Mammary epithelial cell (primary cell): ENCODE results near the gene ZEB2.

Source experiments
- EZH2 ChIP-seq: IDR thresholded peaks from 2 replicates; pipeline ENCODE4 v1.6.1; 2012; ENCODE audit warnings: low read length, inconsistent platforms, borderline replicate concordance
- TF ChIP-seq, protein P1 (sequence below), 2 donors: IDR thresholded peaks in 1 of 2; conservative IDR thresholded peaks in 1 of 2; 2 replicates each; pipeline ENCODE4 v1.5.1; 2011 to 2012; ENCODE audit warnings: inconsistent platforms in 2 of 2, low read length in 2 of 2, mild to moderate bottlenecking in 2 of 2, control low read depth in 1 of 2, low read depth in 1 of 2; ENCODE audit not compliant: insufficient read depth in 1 of 2; ENCODE audit errors: extremely low read depth in 1 of 2

DNA sequence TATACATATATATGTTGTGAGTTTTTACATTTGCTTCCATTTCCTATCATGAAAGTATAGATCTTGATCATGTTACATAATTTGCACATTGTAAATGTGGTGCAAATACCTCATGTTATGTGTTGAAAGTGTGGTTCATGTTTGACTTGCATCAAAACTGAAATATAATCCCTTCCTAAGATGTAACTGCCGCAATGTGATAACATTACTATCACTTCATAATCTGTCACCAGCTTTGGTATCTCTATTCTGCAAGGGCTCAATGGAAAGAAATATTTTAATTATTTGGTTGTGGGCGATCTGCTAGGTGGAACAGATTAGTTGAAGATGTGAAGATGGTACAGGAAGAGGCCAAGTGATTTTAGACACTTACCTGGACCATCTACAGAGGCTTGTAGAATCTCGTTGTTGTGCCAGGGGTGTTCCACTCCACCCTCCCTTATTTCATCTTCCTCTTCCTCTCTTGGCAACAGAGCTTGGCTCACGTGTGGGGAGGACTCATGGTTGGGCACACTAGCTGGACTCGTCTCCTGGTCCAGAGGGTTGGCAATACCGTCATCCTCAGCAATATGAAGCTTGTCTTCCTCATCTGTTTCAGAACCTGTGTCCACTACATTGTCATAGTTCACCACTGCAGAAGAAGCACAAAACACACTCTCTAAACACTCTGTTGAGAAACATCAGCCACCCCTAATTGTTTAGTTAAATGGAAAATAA is 90.4 kb downstream of the ZEB2 start:
- TF ChIP-seq, protein P1, sequence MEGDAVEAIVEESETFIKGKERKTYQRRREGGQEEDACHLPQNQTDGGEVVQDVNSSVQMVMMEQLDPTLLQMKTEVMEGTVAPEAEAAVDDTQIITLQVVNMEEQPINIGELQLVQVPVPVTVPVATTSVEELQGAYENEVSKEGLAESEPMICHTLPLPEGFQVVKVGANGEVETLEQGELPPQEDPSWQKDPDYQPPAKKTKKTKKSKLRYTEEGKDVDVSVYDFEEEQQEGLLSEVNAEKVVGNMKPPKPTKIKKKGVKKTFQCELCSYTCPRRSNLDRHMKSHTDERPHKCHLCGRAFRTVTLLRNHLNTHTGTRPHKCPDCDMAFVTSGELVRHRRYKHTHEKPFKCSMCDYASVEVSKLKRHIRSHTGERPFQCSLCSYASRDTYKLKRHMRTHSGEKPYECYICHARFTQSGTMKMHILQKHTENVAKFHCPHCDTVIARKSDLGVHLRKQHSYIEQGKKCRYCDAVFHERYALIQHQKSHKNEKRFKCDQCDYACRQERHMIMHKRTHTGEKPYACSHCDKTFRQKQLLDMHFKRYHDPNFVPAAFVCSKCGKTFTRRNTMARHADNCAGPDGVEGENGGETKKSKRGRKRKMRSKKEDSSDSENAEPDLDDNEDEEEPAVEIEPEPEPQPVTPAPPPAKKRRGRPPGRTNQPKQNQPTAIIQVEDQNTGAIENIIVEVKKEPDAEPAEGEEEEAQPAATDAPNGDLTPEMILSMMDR (conservative IDR thresholded peaks at IDR 0.05 in 1 of 2, IDR thresholded peaks at IDR 0.05 in 1 of 2; ENCODE audit: extremely low read depth in 1 of 2, insufficient read depth in 1 of 2, low read depth in 1 of 2, low read length in 2 of 2): no peak
- TF ChIP-seq EZH2: no peak
